Measurements from ENCODE around the gene LRRC26. TPM values are rescaled to one million over a fixed set of nuclear protein-coding genes. Genes with fewer than 3 reads are reported as not detected.

LRRC26 gene
- total and polyA plus RNA-seq, 2 of the 13 experiments (the other 11 are each of a cell fraction or from before 2014, with no cell fraction given): not detected

DNA sequence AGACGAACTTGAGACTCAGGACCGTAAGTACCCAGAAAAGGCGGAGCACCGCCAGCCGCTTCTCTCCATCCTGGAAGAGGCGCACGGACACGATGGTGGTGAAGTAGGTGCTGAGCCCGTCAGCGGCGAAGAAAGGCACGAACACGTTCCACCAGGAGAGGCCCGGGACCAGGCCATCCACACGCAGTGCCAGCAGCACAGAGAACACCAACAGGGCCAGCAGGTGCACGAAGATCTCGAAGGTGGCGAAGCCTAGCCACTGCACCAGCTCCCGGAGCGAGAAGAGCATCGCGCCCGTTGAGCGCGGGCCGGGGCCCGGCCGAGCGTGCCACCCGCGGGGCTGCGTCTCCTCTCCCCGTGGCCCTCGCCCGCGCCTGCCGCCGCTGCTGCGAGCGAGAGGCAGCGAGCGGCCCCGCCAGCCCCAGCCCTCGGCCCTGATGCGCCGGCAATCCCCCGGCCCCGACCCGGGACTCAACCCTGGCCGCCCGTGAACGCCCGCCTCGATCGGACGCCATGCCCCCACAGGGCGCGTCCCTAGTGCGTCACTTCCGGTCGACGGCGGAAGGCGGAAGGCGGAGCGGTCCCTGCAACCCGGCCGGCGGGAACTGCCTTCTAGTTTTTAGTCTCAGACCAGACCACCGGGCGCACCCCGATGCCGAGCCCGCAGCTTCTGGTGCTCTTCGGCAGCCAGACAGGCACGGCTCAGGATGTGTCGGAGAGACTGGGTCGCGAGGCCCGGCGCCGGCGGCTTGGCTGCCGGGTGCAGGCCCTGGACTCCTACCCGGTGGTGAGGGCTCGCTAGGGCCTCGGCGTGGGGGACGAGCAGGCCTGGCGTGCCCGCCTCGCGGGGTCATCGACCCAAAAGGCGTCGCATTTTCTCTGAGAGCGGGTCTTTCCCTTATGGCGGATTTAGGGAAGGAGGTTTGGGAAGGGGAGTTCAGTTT is 35.5 kb upstream of the LRRC26 start, which contains the start of the genes NDOR1 and TMEM203 (continued):
- TF ChIP-seq, protein P1, sequence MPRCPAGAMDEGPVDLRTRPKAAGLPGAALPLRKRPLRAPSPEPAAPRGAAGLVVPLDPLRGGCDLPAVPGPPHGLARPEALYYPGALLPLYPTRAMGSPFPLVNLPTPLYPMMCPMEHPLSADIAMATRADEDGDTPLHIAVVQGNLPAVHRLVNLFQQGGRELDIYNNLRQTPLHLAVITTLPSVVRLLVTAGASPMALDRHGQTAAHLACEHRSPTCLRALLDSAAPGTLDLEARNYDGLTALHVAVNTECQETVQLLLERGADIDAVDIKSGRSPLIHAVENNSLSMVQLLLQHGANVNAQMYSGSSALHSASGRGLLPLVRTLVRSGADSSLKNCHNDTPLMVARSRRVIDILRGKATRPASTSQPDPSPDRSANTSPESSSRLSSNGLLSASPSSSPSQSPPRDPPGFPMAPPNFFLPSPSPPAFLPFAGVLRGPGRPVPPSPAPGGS (CRISPR knock-in tag; IDR thresholded peaks at IDR 0.05): peak; percentile 49; the same call in 1 of the 2 replicates
- TF ChIP-seq ZSCAN29 (CRISPR knock-in tag; conservative IDR thresholded peaks at IDR 0.05) (no peak), ETV6 (CRISPR knock-in tag; conservative IDR thresholded peaks at IDR 0.05) (no peak), MED8 (CRISPR knock-in tag; IDR thresholded peaks at IDR 0.05; ENCODE audit: insufficient replicate concordance) (peak; percentile 33), ZNF660 (CRISPR knock-in tag; IDR thresholded peaks at IDR 0.05; ENCODE audit: borderline replicate concordance, low read depth) (no peak), BORCS8-MEF2B (CRISPR knock-in tag; IDR thresholded peaks at IDR 0.05) (peak; percentile 92; the same call in 1 of the 2 replicates), NPAS2 (CRISPR knock-in tag; IDR thresholded peaks at IDR 0.05; ENCODE audit: borderline replicate concordance) (no peak), SALL1 (CRISPR knock-in tag; IDR thresholded peaks at IDR 0.05) (peak; percentile 77), HDAC6 (IDR thresholded peaks at IDR 0.05; ENCODE audit: low read depth, low read length) (no peak), FOXA1 (IDR thresholded peaks at IDR 0.05) (no peak), FOXA1 (CRISPR knock-in tag; IDR thresholded peaks at IDR 0.05) (peak; percentile 28; the same call in 1 of the 2 replicates), HNRNPK (IDR thresholded peaks at IDR 0.05; ENCODE audit: low read depth, low read length, poor library complexity, severe bottlenecking) (peak; percentile 23), ZNF713 (CRISPR knock-in tag; IDR thresholded peaks at IDR 0.05) (0 out of 2 replicates have a peak, but pooled peaks have one; percentile 65), TCF12 (IDR thresholded peaks at IDR 0.05) (no peak), TCF12 (CRISPR knock-in tag; IDR thresholded peaks at IDR 0.05) (0 out of 2 replicates have a peak, but pooled peaks have one; percentile 28), ARNTL (CRISPR knock-in tag; IDR thresholded peaks at IDR 0.05) (no peak)
- TF ChIP-seq, protein P2, sequence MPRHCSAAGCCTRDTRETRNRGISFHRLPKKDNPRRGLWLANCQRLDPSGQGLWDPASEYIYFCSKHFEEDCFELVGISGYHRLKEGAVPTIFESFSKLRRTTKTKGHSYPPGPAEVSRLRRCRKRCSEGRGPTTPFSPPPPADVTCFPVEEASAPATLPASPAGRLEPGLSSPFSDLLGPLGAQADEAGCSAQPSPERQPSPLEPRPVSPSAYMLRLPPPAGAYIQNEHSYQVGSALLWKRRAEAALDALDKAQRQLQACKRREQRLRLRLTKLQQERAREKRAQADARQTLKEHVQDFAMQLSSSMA (CRISPR knock-in tag; IDR thresholded peaks at IDR 0.05): peak; percentile 47; the same call in 1 of the 2 replicates
- TF ChIP-seq, protein P3, sequence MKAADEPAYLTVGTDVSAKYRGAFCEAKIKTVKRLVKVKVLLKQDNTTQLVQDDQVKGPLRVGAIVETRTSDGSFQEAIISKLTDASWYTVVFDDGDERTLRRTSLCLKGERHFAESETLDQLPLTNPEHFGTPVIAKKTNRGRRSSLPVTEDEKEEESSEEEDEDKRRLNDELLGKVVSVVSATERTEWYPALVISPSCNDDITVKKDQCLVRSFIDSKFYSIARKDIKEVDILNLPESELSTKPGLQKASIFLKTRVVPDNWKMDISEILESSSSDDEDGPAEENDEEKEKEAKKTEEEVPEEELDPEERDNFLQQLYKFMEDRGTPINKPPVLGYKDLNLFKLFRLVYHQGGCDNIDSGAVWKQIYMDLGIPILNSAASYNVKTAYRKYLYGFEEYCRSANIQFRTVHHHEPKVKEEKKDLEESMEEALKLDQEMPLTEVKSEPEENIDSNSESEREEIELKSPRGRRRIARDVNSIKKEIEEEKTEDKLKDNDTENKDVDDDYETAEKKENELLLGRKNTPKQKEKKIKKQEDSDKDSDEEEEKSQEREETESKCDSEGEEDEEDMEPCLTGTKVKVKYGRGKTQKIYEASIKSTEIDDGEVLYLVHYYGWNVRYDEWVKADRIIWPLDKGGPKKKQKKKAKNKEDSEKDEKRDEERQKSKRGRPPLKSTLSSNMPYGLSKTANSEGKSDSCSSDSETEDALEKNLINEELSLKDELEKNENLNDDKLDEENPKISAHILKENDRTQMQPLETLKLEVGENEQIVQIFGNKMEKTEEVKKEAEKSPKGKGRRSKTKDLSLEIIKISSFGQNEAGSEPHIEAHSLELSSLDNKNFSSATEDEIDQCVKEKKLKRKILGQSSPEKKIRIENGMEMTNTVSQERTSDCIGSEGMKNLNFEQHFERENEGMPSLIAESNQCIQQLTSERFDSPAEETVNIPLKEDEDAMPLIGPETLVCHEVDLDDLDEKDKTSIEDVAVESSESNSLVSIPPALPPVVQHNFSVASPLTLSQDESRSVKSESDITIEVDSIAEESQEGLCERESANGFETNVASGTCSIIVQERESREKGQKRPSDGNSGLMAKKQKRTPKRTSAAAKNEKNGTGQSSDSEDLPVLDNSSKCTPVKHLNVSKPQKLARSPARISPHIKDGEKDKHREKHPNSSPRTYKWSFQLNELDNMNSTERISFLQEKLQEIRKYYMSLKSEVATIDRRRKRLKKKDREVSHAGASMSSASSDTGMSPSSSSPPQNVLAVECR (CRISPR knock-in tag; IDR thresholded peaks at IDR 0.05; ENCODE audit: borderline replicate concordance): peak; percentile 99
- TF ChIP-seq, protein P4, sequence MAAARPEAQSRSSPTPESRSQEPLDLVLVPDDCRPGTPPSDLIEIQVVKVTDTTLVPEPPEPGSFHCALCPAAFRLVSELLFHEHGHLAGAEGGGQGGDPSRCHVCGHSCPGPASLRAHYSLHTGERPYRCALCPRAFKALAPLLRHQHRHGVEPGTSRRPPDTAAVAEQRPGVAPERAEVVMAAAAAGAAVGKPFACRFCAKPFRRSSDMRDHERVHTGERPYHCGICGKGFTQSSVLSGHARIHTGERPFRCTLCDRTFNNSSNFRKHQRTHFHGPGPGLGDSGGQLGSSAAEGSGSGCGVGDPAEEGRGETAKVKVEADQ (CRISPR knock-in tag; IDR thresholded peaks at IDR 0.05; ENCODE audit: borderline replicate concordance): no peak

All from HepG2 (cell line).